HEK293 (cell line): ENCODE results near the gene TTC34.

Source experiments
- CTCF ChIA-PET: fragments of 350-600 bp; formaldehyde crosslinking; extraction: SDS; loops from one replicate; lab custom pipeline; 2021; ENCODE audit warnings: antibody characterized with exemption; lab: Yijun Ruan, JAX
- POLR2A ChIA-PET: fragments of 300-600 bp; formaldehyde crosslinking; extraction: SDS; loops from one replicate; lab custom pipeline; 2020; ENCODE audit warnings: antibody characterized with exemption, inconsistent platforms; lab: Yijun Ruan, JAX
- H3K27ac ChIP-seq: fragments of 200-500 bp; sonication (Bioruptor generic); 2 replicates; pipeline ENCODE4 v1.5.1; 2014; ENCODE audit warnings: low read depth, low read length, control low read depth, inconsistent platforms; ENCODE audit errors: extremely low read depth
- H3K36me3 ChIP-seq, 2 experiments: fragments of 200-500 bp in 1 of 2; sonication (Bioruptor generic) in 1 of 2; 1 replicate in 1 of 2; 2 replicates in 1 of 2; pipeline ENCODE4 v1.5.1; 2014 to 2017; ENCODE audit warnings: inconsistent platforms in 2 of 2, low read length in 2 of 2; ENCODE audit not compliant: control insufficient read depth in 2 of 2, insufficient read depth in 1 of 2
- H3K4me1 ChIP-seq: fragments of 200-500 bp; sonication (Bioruptor generic); 2 replicates; pipeline ENCODE4 v1.5.1; 2014; ENCODE audit warnings: mild to moderate bottlenecking, low read length, inconsistent platforms; ENCODE audit not compliant: control insufficient read depth, insufficient read depth
- H3K4me3 ChIP-seq: 2 replicates; pipeline ENCODE4 v1.5.1; 2011; ENCODE audit warnings: low read depth, mild to moderate bottlenecking, control low read depth, low read length, moderate library complexity
- H3K9me3 ChIP-seq: fragments of 200-500 bp; sonication (Bioruptor generic); 2 replicates; pipeline ENCODE4 v1.5.1; 2014; ENCODE audit warnings: low read depth, low read length, inconsistent platforms; ENCODE audit not compliant: control insufficient read depth, insufficient read depth
- BCL11A ChIP-seq: fragments of 450-650 bp; formaldehyde crosslinking; IDR thresholded peaks from 2 replicates; pipeline ENCODE4 v1.5.1; 2016; ENCODE audit warnings: low read depth, missing biosample characterization, missing genetic modification characterization
- IKZF3 ChIP-seq: fragments of 450-650 bp; IDR thresholded peaks from 2 replicates; pipeline ENCODE4 v1.5.0; 2018; ENCODE audit warnings: missing biosample characterization, mild to moderate bottlenecking, missing genetic modification characterization, moderate library complexity
- KLF16 ChIP-seq: fragments of 450-650 bp; formaldehyde crosslinking; IDR thresholded peaks from 2 replicates; pipeline ENCODE4 v1.5.1; 2017; ENCODE audit warnings: missing biosample characterization, missing genetic modification characterization
- SETDB1 ChIP-seq: IDR thresholded peaks from one replicate; pipeline ENCODE4 v1.6.1; 2017; ENCODE audit warnings: mild to moderate bottlenecking, low read length, moderate library complexity, mixed read lengths; ENCODE audit not compliant: insufficient read length
- SP3 ChIP-seq: fragments of 450-650 bp; formaldehyde crosslinking; IDR thresholded peaks from 2 replicates; pipeline ENCODE4 v1.5.1; 2016; ENCODE audit warnings: missing biosample characterization, missing genetic modification characterization
- ZFP41 ChIP-seq: fragments of 450-650 bp; formaldehyde crosslinking; IDR thresholded peaks from 2 replicates; pipeline ENCODE4 v1.5.1; 2016; ENCODE audit warnings: missing biosample characterization, missing genetic modification characterization, borderline replicate concordance
- ZNF23 ChIP-seq: fragments of 450-650 bp; formaldehyde crosslinking; IDR thresholded peaks from 2 replicates; pipeline ENCODE4 v1.5.1; 2016; ENCODE audit warnings: missing biosample characterization, missing genetic modification characterization, borderline replicate concordance
- ZNF239 ChIP-seq: fragments of 450-650 bp; formaldehyde crosslinking; IDR thresholded peaks from 2 replicates; pipeline ENCODE4 v1.5.1; 2016; ENCODE audit warnings: missing biosample characterization, missing genetic modification characterization
- ZNF350 ChIP-seq: fragments of 450-650 bp; formaldehyde crosslinking; IDR thresholded peaks from 2 replicates; pipeline ENCODE4 v1.5.0; 2017; ENCODE audit warnings: missing biosample characterization, mild to moderate bottlenecking, missing genetic modification characterization
- ZNF426 ChIP-seq: fragments of 450-650 bp; formaldehyde crosslinking; IDR thresholded peaks from 2 replicates; pipeline ENCODE4 v1.5.1; 2017; ENCODE audit warnings: missing biosample characterization, missing genetic modification characterization, mild to moderate bottlenecking, inconsistent platforms, moderate library complexity
- ZNF530 ChIP-seq: fragments of 450-650 bp; formaldehyde crosslinking; IDR thresholded peaks from 2 replicates; pipeline ENCODE4 v1.5.1; 2016; ENCODE audit warnings: low read depth, missing biosample characterization, missing genetic modification characterization
- ZNF585B ChIP-seq: fragments of 450-650 bp; formaldehyde crosslinking; IDR thresholded peaks from 2 replicates; pipeline ENCODE4 v1.5.1; 2016; ENCODE audit warnings: missing biosample characterization, missing genetic modification characterization
- ZNF621 ChIP-seq: fragments of 450-650 bp; formaldehyde crosslinking; IDR thresholded peaks from 2 replicates; pipeline ENCODE4 v1.5.1; 2017; ENCODE audit warnings: missing biosample characterization, missing genetic modification characterization
- ZNF639 ChIP-seq: fragments of 450-650 bp; formaldehyde crosslinking; IDR thresholded peaks from 2 replicates; pipeline ENCODE4 v1.5.1; 2016; ENCODE audit warnings: missing biosample characterization, missing genetic modification characterization
- ZNF670 ChIP-seq: fragments of 450-650 bp; formaldehyde crosslinking; IDR thresholded peaks from 2 replicates; pipeline ENCODE4 v1.5.1; 2016; ENCODE audit warnings: missing biosample characterization, missing genetic modification characterization, low read depth
- ZNF677 ChIP-seq: fragments of 450-650 bp; IDR thresholded peaks from 2 replicates; pipeline ENCODE4 v1.5.0; 2018; ENCODE audit warnings: missing biosample characterization, mild to moderate bottlenecking, missing genetic modification characterization, moderate library complexity
- ZNF76 ChIP-seq: fragments of 450-650 bp; formaldehyde crosslinking; IDR thresholded peaks from 2 replicates; pipeline ENCODE4; 2016; ENCODE audit warnings: low read depth, missing biosample characterization, missing genetic modification characterization, borderline replicate concordance
- ZNF776 ChIP-seq: fragments of 450-650 bp; formaldehyde crosslinking; IDR thresholded peaks from 2 replicates; pipeline ENCODE4 v1.5.0; 2017; ENCODE audit warnings: missing biosample characterization, missing genetic modification characterization, borderline replicate concordance
- ZNF777 ChIP-seq: fragments of 450-650 bp; formaldehyde crosslinking; IDR thresholded peaks from 2 replicates; pipeline ENCODE4 v1.5.1; 2017; ENCODE audit warnings: missing biosample characterization, missing genetic modification characterization, borderline replicate concordance
- ZSCAN16 ChIP-seq: fragments of 450-650 bp; formaldehyde crosslinking; IDR thresholded peaks from 2 replicates; pipeline ENCODE4 v1.5.1; 2016; ENCODE audit warnings: missing biosample characterization, missing genetic modification characterization
- TF ChIP-seq, protein P1 (sequence below): fragments of 450-650 bp; formaldehyde crosslinking; IDR thresholded peaks from 2 replicates; pipeline ENCODE4 v1.5.1; 2017; ENCODE audit warnings: missing biosample characterization, missing genetic modification characterization
- TF ChIP-seq, protein P2 (sequence below): fragments of 450-650 bp; formaldehyde crosslinking; IDR thresholded peaks from 2 replicates; pipeline ENCODE4 v1.5.1; 2016; ENCODE audit warnings: missing biosample characterization, missing genetic modification characterization

Gene TTC34

DNA sequence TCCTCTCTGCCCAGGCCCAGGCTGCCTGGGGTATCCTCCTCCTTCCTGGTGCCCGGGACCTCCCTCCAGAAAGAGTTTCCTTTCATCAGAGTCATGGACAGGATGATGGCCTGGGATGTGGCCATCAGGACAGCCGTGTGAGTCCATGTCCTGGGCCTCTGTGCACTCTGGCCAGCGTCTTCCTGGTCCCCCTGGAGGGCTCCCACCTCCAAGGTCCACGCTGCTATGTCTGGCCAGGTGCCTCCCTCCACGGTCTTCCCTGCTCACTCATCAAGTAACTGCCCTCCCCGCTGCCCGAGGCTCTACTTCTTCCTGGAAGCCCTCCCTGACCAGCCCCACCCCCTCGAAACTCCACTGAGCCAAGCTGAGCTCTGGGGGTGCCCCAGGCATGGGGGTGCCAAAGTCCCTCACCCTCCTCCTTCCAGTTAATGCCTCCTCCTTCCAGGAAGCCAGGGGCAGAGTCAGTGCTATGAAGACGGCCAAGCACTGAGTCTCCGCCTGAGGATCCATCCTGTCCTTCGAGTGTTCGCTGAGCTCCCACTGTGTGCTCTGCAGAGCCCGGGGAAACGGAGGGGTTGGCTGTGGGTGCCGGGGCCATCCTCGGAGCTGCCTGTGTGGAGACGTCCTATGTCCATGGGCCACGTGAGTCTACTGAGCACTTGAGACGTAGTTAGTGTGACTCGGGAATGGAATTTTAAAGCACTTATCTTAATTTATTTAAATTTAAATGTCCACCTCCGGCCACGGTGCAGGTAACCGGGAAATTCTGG, 28.5 kb upstream of the TTC34 start:
- Histone ChIP-seq H3K4me3 (no peak overlapping the region), H3K4me1 (no peaks in the 10 kb centered on the region), H3K9me3 (no peaks in the 10 kb centered on the region), H3K36me3 (no peaks in the 10 kb centered on the region), H3K27ac (no peak overlapping the region)
- ChIA-PET POLR2A (no interaction called here), CTCF (no interaction called here)
- TF ChIP-seq SETDB1 (no peak), ZSCAN16 (tag by site-specific recombination) (no peak), ZNF585B (no peak), ZNF23 (tag by site-specific recombination) (no peak), ZNF677 (tag by site-specific recombination) (no peak), ZNF76 (tag by site-specific recombination) (no peak), ZNF776 (tag by site-specific recombination) (no peak), ZNF239 (tag by site-specific recombination) (no peak), BCL11A (no peak), ZNF426 (tag by site-specific recombination) (no peak), ZFP41 (tag by site-specific recombination) (no peak)
- TF ChIP-seq, protein P1, sequence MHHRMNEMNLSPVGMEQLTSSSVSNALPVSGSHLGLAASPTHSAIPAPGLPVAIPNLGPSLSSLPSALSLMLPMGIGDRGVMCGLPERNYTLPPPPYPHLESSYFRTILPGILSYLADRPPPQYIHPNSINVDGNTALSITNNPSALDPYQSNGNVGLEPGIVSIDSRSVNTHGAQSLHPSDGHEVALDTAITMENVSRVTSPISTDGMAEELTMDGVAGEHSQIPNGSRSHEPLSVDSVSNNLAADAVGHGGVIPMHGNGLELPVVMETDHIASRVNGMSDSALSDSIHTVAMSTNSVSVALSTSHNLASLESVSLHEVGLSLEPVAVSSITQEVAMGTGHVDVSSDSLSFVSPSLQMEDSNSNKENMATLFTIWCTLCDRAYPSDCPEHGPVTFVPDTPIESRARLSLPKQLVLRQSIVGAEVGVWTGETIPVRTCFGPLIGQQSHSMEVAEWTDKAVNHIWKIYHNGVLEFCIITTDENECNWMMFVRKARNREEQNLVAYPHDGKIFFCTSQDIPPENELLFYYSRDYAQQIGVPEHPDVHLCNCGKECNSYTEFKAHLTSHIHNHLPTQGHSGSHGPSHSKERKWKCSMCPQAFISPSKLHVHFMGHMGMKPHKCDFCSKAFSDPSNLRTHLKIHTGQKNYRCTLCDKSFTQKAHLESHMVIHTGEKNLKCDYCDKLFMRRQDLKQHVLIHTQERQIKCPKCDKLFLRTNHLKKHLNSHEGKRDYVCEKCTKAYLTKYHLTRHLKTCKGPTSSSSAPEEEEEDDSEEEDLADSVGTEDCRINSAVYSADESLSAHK (tag by site-specific recombination): no peak

GRCh38 chr1:2828586-2829250, 27.2 kb upstream of the TTC34 start:
- POLR2A ChIA-PET: no interaction called here
- TF ChIP-seq IKZF3 (tag by site-specific recombination) (no peak), SP3 (tag by site-specific recombination) (no peak), ZNF350 (tag by site-specific recombination) (no peak), KLF16 (no peak), ZNF639 (no peak), ZNF530 (no peak), ZNF777 (tag by site-specific recombination) (no peak), ZNF670 (no peak), ZNF621 (tag by site-specific recombination) (no peak), ZNF426 (tag by site-specific recombination) (no peak)
- TF ChIP-seq, protein P2, sequence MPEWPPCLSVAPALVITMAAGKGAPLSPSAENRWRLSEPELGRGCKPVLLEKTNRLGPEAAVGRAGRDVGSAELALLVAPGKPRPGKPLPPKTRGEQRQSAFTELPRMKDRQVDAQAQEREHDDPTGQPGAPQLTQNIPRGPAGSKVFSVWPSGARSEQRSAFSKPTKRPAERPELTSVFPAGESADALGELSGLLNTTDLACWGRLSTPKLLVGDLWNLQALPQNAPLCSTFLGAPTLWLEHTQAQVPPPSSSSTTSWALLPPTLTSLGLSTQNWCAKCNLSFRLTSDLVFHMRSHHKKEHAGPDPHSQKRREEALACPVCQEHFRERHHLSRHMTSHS (tag by site-specific recombination): no peak
- CTCF ChIA-PET: no interaction called here
- Histone ChIP-seq H3K27ac (no peak overlapping the region), H3K36me3 (no peaks in the 10 kb centered on the region), H3K4me3 (no peak overlapping the region), H3K4me1 (no peaks in the 10 kb centered on the region), H3K9me3 (no peaks in the 10 kb centered on the region)
